ENCODE data around the gene ZC3H14. TPM values are rescaled to one million over a fixed set of nuclear protein-coding genes. Genes with fewer than 3 reads are reported as not detected.
A peak's percentile ranks its signal among the peaks of the same experiment; 100 is the strongest.

ZC3H14 gene
- polyA plus RNA-seq, 3 donors, result 18.9 to 30.2 (median 27.1) TPM

GRCh38 chr14:88551980-88552431 is 10.8 kb upstream of the ZC3H14 start:
- peak in 1 of 3 donors; percentile 5 for DNase-seq
- no peaks in the 10 kb centered on the region for H4K20me1 ChIP-seq (ENCODE audit: insufficient read depth, low read length)
- intact Hi-C loops (cut with micrococcal nuclease), result no loop called here
- peak overlapping the region; percentile 28 to 78 (median 44) for H3K4me3 ChIP-seq (replicated peaks in 1 of 3; ENCODE audit: low read depth in 2 of 3, low read length in 3 of 3)
- Mint-ChIP-seq H3K27me3 (ENCODE audit: low read depth in 3 of 3) (peaks cover 50 to 67% (median 63%) of the 10 kb centered on the region in 3 donors), H3K4me1 (peaks cover 19% of the 10 kb centered on the region), H3K4me3 (peak overlapping the region; percentile 80 to 90), H3K9me3 (peaks cover 0 to 12% (median 5%) of the 10 kb centered on the region in 7 donors), H3K27ac (peak overlapping the region in 1 of 7 donors; percentile 75), H3K36me3 (peaks cover 0 to 2% of the 10 kb centered on the region in 2 donors)
- no peak overlapping the region for H3K9ac ChIP-seq (ENCODE audit: insufficient read depth, low read length, poor library complexity, severe bottlenecking)
- peak overlapping the region; percentile 73 for H3K4me2 ChIP-seq (replicated peaks; ENCODE audit: extremely low read depth, low read length, poor library complexity, severe bottlenecking)
- H2AFZ ChIP-seq (ENCODE audit: insufficient read depth, low read depth, low read length, poor library complexity, severe bottlenecking), result peak overlapping the region; percentile 89
- no peaks in the 10 kb centered on the region for H3K36me3 ChIP-seq (replicated peaks in 1 of 2; ENCODE audit: control insufficient read depth in 1 of 2, insufficient read depth in 2 of 2, low read length in 2 of 2)
- peaks cover 50 to 59% of the 10 kb centered on the region in 2 donors for H3K27me3 ChIP-seq (ENCODE audit: control insufficient read depth in 2 of 2, insufficient read depth in 2 of 2, low read length in 2 of 2)
- H3K27ac ChIP-seq (ENCODE audit: low read depth in 1 of 2, low read length in 2 of 2), result no peak overlapping the region
- 18% methylated on average over 21 of the region's 23 CpGs for WGBS (ENCODE audit: insufficient coverage)
- H3K9me3 ChIP-seq (replicated peaks in 1 of 2; ENCODE audit: control insufficient read depth in 1 of 2, insufficient read depth in 1 of 2, low read length in 2 of 2), result peaks cover 0 to 27% of the 10 kb centered on the region in 2 donors
- no peaks in the 10 kb centered on the region for H3K79me2 ChIP-seq (ENCODE audit: insufficient read depth, low read length)
- H3K4me1 ChIP-seq (ENCODE audit: control insufficient read depth in 1 of 2, insufficient read depth in 2 of 2, low read length in 2 of 2), result peaks cover 22 to 28% of the 10 kb centered on the region in 2 donors
- TF ChIP-seq CTCF (IDR thresholded peaks at IDR 0.05), result no peak

- Histone ChIP-seq H3K4me2 (replicated peaks; ENCODE audit: extremely low read depth, low read length, poor library complexity, severe bottlenecking) (no peak overlapping the region), H3K27me3 (ENCODE audit: control insufficient read depth in 2 of 2, insufficient read depth in 2 of 2, low read length in 2 of 2) (peaks cover 58 to 67% of the 10 kb centered on the region in 2 donors)
- TF ChIP-seq CTCF (IDR thresholded peaks at IDR 0.05), result no peak
Observed at GRCh38 chr14:88552876-88553275, 10.0 kb upstream of the ZC3H14 start.

More at GRCh38 chr14:88552876-88553275, 10.0 kb upstream of the ZC3H14 start:
- H3K4me3 Mint-ChIP-seq, result peak overlapping the region in 1 of 2 donors; percentile 67
- H3K9me3 ChIP-seq (replicated peaks in 1 of 2; ENCODE audit: control insufficient read depth in 1 of 2, insufficient read depth in 1 of 2, low read length in 2 of 2), result peaks cover 0 to 27% of the 10 kb centered on the region in 2 donors
- no peak overlapping the region for H3K27ac Mint-ChIP-seq
- H3K79me2 ChIP-seq (ENCODE audit: insufficient read depth, low read length), result no peaks in the 10 kb centered on the region
- peaks cover 22 to 28% of the 10 kb centered on the region in 2 donors for H3K4me1 ChIP-seq (ENCODE audit: control insufficient read depth in 1 of 2, insufficient read depth in 2 of 2, low read length in 2 of 2)
- peaks cover 0 to 12% (median 5%) of the 10 kb centered on the region in 7 donors for H3K9me3 Mint-ChIP-seq
- H3K36me3 ChIP-seq (replicated peaks in 1 of 2; ENCODE audit: control insufficient read depth in 1 of 2, insufficient read depth in 2 of 2, low read length in 2 of 2), result no peaks in the 10 kb centered on the region
- DNase-seq, result no peak
- H2AFZ ChIP-seq (ENCODE audit: insufficient read depth, low read depth, low read length, poor library complexity, severe bottlenecking), result no peak overlapping the region
- H3K27me3 Mint-ChIP-seq (ENCODE audit: low read depth in 3 of 3), result peaks cover 58 to 75% (median 70%) of the 10 kb centered on the region in 3 donors
- H3K9ac ChIP-seq (ENCODE audit: insufficient read depth, low read length, poor library complexity, severe bottlenecking), result no peak overlapping the region
- no peak overlapping the region for H3K4me3 ChIP-seq (replicated peaks in 1 of 3; ENCODE audit: low read depth in 2 of 3, low read length in 3 of 3)
- no peaks in the 10 kb centered on the region for H4K20me1 ChIP-seq (ENCODE audit: insufficient read depth, low read length)
- H3K36me3 Mint-ChIP-seq, result peaks cover 0 to 2% of the 10 kb centered on the region in 2 donors
- H3K4me1 Mint-ChIP-seq, result peaks cover 21% of the 10 kb centered on the region
- intact Hi-C loops (cut with micrococcal nuclease), result no loop called here
- no peak overlapping the region for H3K27ac ChIP-seq (ENCODE audit: low read depth in 1 of 2, low read length in 2 of 2)
- WGBS (ENCODE audit: insufficient coverage), result no CpG with 5 or more reads among the region's 2 CpGs
